Measurements from ENCODE around the gene VPS41.

VPS41 gene

DNA sequence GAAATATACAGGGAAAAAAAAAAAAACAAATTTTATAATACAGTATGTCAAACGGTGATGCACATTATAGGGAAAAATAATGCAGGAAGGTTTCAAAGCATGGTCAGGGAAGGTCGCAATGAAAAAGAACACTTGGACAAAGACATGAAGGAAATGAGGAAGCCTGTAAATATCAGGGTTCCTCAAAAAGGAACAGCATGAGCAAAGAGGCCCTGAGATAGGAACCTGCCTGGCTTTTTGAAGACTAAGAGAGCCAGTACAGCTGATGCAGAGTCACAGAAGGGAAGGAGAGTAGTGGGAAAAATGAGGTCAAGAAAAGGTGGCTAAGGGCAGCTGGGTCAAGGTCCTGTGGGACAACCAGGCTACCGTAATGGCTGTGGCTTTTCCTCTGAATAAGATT is 1.9 kb downstream of the VPS41 start:
- DNase-seq (ENCODE audit: low spot score): no peak

DNA sequence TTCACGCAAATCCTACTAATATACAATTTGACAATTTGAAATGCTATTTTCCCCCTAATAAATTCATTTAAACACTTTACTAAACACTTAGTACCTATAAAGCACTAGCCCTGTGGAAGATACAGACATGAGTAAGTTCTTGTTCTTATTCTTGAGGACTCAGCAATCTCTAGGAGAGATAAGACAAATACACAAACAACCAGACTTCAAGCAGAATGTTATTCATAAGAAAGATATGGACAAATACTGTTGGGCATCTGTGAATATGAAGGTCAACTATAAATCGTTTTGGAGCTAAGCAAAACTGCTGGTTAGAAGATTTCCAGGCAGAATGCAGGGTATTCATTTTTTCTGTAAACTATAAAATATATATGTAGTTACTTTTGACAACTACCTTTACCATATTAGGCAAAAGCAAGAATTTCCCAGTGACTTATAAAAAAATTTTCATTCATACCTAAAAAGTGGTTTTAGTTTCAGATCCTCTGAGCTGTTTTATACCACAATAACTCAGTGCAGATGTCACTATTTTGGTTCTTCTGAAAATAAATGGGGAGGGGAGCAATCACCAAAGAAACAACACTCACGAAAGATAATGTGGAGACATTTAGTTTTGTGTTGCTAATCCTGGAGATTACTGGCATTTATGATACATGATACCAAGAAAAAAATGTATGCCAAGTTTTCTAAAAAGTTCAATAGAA is 3.8 kb downstream of the VPS41 start:
- DNase-seq (ENCODE audit: low spot score): no peak

DNA sequence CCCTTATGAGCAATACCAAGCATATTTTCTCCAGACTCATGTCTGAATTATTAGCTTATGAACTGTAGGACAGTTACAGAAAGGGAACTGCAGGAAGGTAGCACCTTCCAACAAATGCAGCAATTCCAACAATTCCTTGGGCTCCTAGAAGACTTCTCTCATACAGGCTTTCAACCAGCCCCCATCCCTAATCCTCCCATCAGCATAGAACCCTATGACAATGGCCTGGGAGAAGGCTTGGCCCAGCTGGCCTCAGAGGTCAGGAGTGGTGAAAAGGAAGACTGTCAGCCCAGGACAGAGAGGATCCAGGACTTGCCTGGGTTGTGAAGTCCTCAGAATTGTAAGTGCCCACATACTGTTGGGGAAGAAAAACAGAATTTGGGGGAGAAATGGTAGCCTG is 5.9 kb downstream of the VPS41 start:
- DNase-seq (ENCODE audit: low spot score): no peak

- DNase-seq (ENCODE audit: low spot score): no peak
These were observed 6.5 kb downstream of the VPS41 start for GRCh38 chr7:38902449-38902848.

DNA sequence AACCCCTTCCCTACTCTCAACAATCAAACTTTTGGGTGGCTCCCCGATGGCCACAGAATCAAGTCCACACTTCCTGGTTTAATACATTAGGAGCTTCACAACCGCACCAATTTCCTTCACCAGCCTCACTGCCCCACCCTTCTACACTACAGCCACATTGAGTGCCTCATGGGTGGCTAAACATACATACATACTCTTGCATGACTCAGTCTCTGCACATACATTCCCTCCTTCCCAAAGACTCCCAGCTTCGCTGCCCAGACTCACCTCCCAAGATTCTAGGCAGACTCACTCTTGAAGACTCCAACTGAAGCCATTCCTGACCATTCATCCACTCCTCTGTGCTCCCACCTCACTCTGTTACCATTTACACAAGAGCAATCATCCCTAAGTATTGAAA is 15.9 kb downstream of the VPS41 start:
- DNase-seq (ENCODE audit: low spot score): no peak

DNA sequence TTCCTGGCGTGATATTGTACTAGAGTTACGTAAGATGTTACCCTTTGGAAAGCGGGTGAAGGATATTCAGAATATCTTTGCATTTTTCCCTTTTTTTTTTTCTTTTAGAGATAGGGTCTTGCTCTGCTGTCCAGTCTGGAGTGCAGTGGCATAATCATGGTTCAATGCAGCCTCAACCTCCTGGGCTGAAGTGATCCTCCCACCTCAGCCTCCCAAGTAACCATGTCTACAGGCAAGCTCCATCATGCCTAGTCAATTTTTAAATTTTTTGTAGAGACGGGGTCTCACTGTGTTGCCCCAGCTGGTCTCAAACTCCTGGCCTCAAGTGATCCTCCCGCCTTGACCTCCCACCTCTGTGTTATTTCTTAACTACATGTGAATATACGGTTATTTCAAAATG is 18.4 kb downstream of the VPS41 start:
- DNase-seq (ENCODE audit: low spot score): no peak

GRCh38 chr7:38889872-38890432 is 19.0 kb downstream of the VPS41 start:
- no peak for DNase-seq (ENCODE audit: low spot score)

GRCh38 chr7:38889079-38889478 is 19.9 kb downstream of the VPS41 start:
- DNase-seq (ENCODE audit: low spot score): no peak

- no peak for DNase-seq (ENCODE audit: low spot score)
These were observed 22.7 kb downstream of the VPS41 start for GRCh38 chr7:38886265-38886664.

- no peak for DNase-seq (ENCODE audit: low spot score)
These were observed 25.3 kb downstream of the VPS41 start for GRCh38 chr7:38883706-38884105.

DNA sequence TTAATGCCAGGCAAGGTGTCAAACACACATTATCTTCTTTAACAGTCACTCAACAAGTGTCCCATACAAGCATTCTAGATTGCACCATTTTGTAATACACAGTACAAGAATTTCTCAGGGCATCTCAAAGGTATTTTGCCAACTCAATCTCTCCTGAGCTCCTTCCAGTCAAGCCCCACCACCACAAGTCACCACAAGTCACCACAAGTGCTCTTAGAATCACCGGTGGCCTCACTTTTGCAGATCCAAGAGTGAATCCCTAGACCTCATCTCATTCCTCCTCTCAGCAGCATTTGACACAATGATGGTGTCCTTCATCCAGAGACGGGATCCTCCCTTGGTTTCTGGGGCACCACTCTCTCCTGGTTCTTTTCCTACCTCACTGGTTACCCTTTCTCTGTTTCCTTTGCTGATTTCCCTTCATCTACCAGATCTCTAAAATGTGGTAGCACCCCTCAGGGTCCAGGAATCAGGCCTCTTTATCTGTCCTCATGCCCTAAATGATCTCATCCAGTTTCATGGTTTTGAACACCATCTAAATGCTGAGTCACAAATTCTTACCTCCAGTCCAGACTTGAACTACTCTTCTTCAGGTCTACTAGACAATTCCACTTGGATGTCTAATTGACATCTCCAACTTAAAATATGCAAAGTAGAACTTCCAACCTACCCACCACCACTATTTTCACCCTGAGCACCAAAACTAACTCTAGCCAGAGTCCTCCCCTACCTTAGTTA is 26.9 kb downstream of the VPS41 start:
- no peak for DNase-seq (ENCODE audit: low spot score)

DNA sequence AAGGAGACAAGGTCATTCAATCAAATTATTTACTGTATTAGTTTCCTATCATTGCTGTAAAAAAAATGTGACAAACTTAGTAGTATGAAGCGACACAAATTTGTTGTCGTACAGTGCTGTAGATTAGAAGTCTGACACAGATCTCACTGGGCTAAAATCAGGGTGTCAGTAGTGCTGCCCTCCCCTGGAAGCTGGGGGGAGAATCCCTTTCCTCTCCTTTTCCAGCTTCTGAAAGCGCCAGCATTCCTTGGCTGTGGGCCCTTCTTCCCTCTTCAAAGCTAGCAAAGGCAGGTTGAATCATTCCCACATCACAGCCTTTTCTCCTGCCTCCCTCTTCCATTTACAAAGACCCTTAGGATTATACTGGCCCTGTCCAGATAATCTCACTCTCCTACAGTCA is 28.0 kb downstream of the VPS41 start:
- DNase-seq (ENCODE audit: low spot score): no peak

GRCh38 chr7:38880454-38880853 is 28.5 kb downstream of the VPS41 start:
- no peak for DNase-seq (ENCODE audit: low spot score)

GRCh38 chr7:38880035-38880434 is 29.0 kb downstream of the VPS41 start:
- DNase-seq (ENCODE audit: low spot score): no peak

- DNase-seq (ENCODE audit: low spot score): no peak
These were observed 30.1 kb downstream of the VPS41 start for GRCh38 chr7:38878694-38879457.

DNA sequence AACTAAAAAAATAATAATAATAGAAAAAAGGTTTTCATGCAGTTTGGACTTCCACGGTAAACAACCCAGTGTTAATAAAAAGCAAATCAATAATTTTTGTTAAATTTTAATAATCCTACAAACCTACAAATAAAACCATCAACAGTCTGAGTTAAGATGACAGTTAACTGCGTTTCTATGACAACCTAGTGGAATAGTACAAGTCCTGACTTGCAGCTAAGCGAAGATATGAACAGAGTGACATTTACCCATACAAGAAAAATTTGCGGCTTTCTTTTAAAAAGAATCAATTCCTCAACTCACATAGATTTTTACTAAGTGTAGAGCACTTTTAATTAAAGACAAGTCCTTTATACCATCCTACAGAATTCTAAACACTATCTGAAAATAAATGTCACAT is 35.6 kb downstream of the VPS41 start:
- DNase-seq (ENCODE audit: low spot score): no peak

- no peak for DNase-seq (ENCODE audit: low spot score)
These were observed 36.8 kb downstream of the VPS41 start for GRCh38 chr7:38872202-38872601.

DNA sequence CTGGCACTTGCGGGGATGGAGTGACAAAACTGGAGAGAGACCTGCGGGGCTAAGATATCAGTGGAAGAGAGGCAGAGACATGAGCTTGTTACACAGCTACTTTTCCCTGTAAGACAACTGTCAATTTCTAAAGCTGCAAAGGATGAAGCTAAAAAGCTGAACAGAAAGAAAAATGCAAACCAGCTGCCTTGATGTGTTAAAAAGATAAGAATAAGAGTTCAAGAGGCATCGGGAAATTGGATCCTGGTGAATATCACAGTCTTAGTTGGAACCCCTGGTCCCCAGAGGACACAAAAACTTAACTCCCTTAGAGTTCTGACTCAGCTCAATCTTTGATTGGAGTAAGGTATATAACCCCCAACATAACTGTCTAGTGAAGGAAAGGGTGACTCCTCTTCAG is 38.8 kb downstream of the VPS41 start:
- DNase-seq (ENCODE audit: low spot score): peak; percentile 62

DNA sequence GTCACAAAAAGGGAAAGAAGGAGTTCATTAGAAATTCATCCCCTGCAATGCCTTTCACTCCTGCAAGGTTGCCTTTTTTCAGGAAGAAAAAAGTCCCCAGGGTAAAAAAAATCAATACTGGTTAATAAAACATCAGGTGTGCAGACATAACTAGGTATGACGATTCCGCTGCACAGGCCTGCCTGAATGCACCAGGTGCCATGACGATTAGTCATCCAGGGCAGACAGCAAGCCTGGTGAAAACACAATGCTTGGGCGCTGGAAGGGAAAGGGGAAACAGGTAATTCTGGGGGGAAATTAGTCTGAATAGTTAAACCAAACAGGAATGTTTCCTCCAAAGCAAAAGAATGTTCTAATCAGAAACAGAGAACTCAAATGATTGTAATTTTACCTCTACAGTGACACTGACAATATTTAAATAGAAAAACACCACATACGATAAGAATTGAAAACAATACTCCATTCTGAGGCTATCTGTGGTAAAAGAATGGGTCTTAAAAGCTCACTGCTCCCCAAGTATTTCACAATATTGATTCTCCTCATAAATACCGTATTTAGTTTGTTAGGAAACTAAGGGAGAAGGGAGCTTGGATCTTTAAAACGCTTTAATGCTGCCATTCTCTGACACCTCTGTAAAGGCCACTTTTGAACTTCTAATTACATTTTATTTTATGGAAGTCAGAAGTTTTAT is 45.2 kb downstream of the VPS41 start:
- no peak for DNase-seq (ENCODE audit: low spot score)

GRCh38 chr7:38862666-38863065 is 46.3 kb downstream of the VPS41 start:
- DNase-seq (ENCODE audit: low spot score): no peak

DNA sequence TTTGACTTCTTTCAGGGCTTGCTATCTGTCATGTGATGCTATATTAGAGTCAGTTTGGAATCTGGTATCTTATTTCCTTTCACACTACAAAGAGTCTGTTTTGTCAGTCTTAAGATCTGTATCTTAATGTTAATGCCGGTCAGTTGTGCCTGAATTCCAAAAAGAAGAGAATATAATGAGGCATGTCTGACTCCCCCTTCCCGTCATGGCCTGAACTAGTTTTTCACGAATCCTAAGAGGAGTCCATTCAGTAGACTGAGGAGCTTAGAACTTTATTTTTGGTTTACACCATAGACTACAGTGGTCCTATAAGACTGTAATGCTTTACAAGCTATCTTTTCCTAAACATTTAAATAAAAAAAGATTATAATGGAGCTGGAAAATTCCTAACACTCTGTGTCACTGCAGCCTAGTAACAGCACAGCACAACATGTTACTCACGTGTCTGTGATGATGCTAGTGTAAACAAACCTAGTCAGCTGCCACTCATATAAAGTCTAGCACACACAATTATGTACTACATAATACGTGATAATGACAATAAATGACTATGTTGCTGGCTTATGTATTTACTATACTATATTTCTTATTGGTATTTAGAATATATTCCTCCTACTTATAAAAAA is 50.6 kb downstream of the VPS41 start:
- DNase-seq (ENCODE audit: low spot score): no peak

Measured in SK-N-DZ (cell line).